K562 (cell line): Measurements from ENCODE around the gene PRSS22. TPM values are rescaled to one million over a fixed set of nuclear protein-coding genes. Genes with fewer than 3 reads are reported as not detected.

Experiments
- CXXC5 ChIP-seq: fragments of 250-450 bp; sonication (Bioruptor Pico); IDR thresholded peaks from 2 replicates; pipeline ENCODE4 v1.8.0; 2022; ENCODE audit warnings: inconsistent platforms, mild to moderate bottlenecking, moderate library complexity
- DIDO1 ChIP-seq: fragments of 450-650 bp; IDR thresholded peaks from 2 replicates; pipeline ENCODE4 v1.6.1; 2016; ENCODE audit warnings: low read depth, missing biosample characterization, missing genetic modification characterization
- FOXK2 ChIP-seq, 2 experiments: fragments of 450-650 bp; IDR thresholded peaks in 1 of 2; conservative IDR thresholded peaks in 1 of 2; 2 replicates each; pipeline ENCODE4 v1.6.1; 2016; ENCODE audit warnings: low read depth in 2 of 2, mild to moderate bottlenecking in 1 of 2
- GABPB2 ChIP-seq: fragments of 250-450 bp; sonication (Bioruptor Pico); conservative IDR thresholded peaks from 2 replicates; pipeline ENCODE4 v1.5.1; 2021; ENCODE audit warnings: mild to moderate bottlenecking
- GATAD2B ChIP-seq: fragments of 450-650 bp; IDR thresholded peaks from 2 replicates; pipeline ENCODE4 v1.6.1; 2017; ENCODE audit warnings: mild to moderate bottlenecking, borderline replicate concordance
- GTF2A2 ChIP-seq: IDR thresholded peaks from 2 replicates; pipeline ENCODE4 v1.6.1; 2016; ENCODE audit warnings: mild to moderate bottlenecking, missing genetic modification characterization, missing compliant biosample characterization
- HNRNPLL ChIP-seq: fragments of 200-400 bp; formaldehyde crosslinking; IDR thresholded peaks from 2 replicates; pipeline ENCODE4 v1.6.1; 2017; ENCODE audit warnings: low read length, low read depth, mild to moderate bottlenecking; ENCODE audit not compliant: poor library complexity, severe bottlenecking
- POLR3G ChIP-seq: IDR thresholded peaks from 2 replicates; pipeline ENCODE4 v1.6.1; 2011; ENCODE audit not compliant: insufficient read length, insufficient replicate concordance; ENCODE audit errors: extremely low read depth
- SMARCE1 ChIP-seq: fragments of 450-650 bp; IDR thresholded peaks from 2 replicates; pipeline ENCODE4 v1.7.1; 2016; ENCODE audit warnings: mild to moderate bottlenecking
- ZBTB1 ChIP-seq: sonication (generic); formaldehyde crosslinking; IDR thresholded peaks from 2 replicates; pipeline ENCODE4 v1.8.1; 2023; ENCODE audit warnings: missing genetic modification reagents, low read depth, mild to moderate bottlenecking, borderline replicate concordance
- ZBTB43 ChIP-seq: sonication (generic); formaldehyde crosslinking; IDR thresholded peaks from 2 replicates; pipeline ENCODE4 v1.8.0; 2023; ENCODE audit warnings: mild to moderate bottlenecking, missing genetic modification reagents
- ZFP30 ChIP-seq: fragments of 250-450 bp; sonication (Bioruptor Pico); IDR thresholded peaks from 2 replicates; pipeline ENCODE4 v1.8.0; 2022; ENCODE audit warnings: moderate library complexity, mild to moderate bottlenecking, inconsistent platforms, borderline replicate concordance
- ZFPM2 ChIP-seq: fragments of 250-450 bp; sonication (Bioruptor Pico); IDR thresholded peaks from 2 replicates; pipeline ENCODE4 v1.5.1; 2022; ENCODE audit warnings: mild to moderate bottlenecking
- ZNF174 ChIP-seq: fragments of 250-450 bp; sonication (Bioruptor Pico); IDR thresholded peaks from 2 replicates; pipeline ENCODE4 v1.4.0; 2020; ENCODE audit warnings: mild to moderate bottlenecking
- ZNF318 ChIP-seq, 2 experiments: fragments of 450-650 bp; IDR thresholded peaks; 2 replicates each; pipeline ENCODE4 v1.6.1; 2016; ENCODE audit warnings: mild to moderate bottlenecking in 2 of 2, borderline replicate concordance in 1 of 2, low read depth in 1 of 2, moderate library complexity in 1 of 2
- ZNF696 ChIP-seq: fragments of 250-450 bp; sonication (Bioruptor Pico); conservative IDR thresholded peaks from 2 replicates; pipeline ENCODE4 v1.4.0; 2020; ENCODE audit warnings: mild to moderate bottlenecking, moderate library complexity
- polyA plus RNA-seq, 8 experiments: library from polyadenylated mRNA; depleted of rRNA in 4 of 8; stranded (reverse) in 5 of 8; unstranded in 3 of 8; fragments of >200 nt; fragmentation: Nextera tagmentation in 2 of 8; fragmentation: Illumina TruSeq in 1 of 8; extraction: Ambion mirVana in 2 of 8; extraction: Trizol in 1 of 8; gene quantifications; 2 replicates each; pipeline versions ENCODE4 v1.2.1 to v1.2.3, GENCODE V29; 2011 to 2014; ENCODE audit warnings: inconsistent platforms in 1 of 8, missing spikeins in 1 of 8
- total RNA-seq, 7 experiments: library from RNA; depleted of rRNA in 6 of 7; stranded (reverse); fragments of >200 nt in 6 of 7; fragmentation: Illumina TruSeq in 2 of 7; extraction: Trizol in 2 of 7; gene quantifications; 2 replicates each; pipeline versions ENCODE4 v1.2.1 to v1.2.3, GENCODE V29; 2011 to 2021; ENCODE audit warnings: low replicate concordance in 1 of 7

Gene PRSS22
- total and polyA plus RNA-seq, 9 of the 15 experiments (the other 6 are each of a cell fraction or from before 2014, with no cell fraction given) = 0.13 to 0.42 TPM; not detected in 7

- no peak for TF ChIP-seq ZNF318 (IDR thresholded peaks at IDR 0.05; ENCODE audit: borderline replicate concordance in 1 of 2, low read depth in 1 of 2)
- TF ChIP-seq ZNF696 (CRISPR knock-in tag) = no peak
- TF ChIP-seq ZBTB1 (CRISPR knock-in tag) = peak; percentile 75; the same call in 1 of the 2 replicates
- TF ChIP-seq CXXC5 (CRISPR knock-in tag) = peak; percentile 85
- TF ChIP-seq GABPB2 (CRISPR knock-in tag) = no peak
- peak; percentile 15 to 35; a peak in 2 of 4 replicates for TF ChIP-seq FOXK2 (conservative IDR thresholded peaks at IDR 0.05 in 1 of 2, IDR thresholded peaks at IDR 0.05 in 1 of 2; ENCODE audit: low read depth in 2 of 2)
- peak; percentile 56; the same call in 1 of the 2 replicates for TF ChIP-seq ZFPM2 (CRISPR knock-in tag)
- TF ChIP-seq GTF2A2 (tag) = peak; percentile 63; the same call in 1 of the 2 replicates
- TF ChIP-seq ZBTB43 = no peak
- TF ChIP-seq POLR3G = no peak
- peak; percentile 23; the same call in 1 of the 2 replicates for TF ChIP-seq GATAD2B
- peak; percentile 63; the same call in 1 of the 2 replicates for TF ChIP-seq DIDO1 (tag)
- peak; percentile 30; the same call in 1 of the 2 replicates for TF ChIP-seq SMARCE1
- no peak for TF ChIP-seq ZFP30 (CRISPR knock-in tag)
- TF ChIP-seq ZNF174 (CRISPR knock-in tag) = no peak
- no peak for TF ChIP-seq HNRNPLL
Observed at GRCh38 chr16:2867987-2868789, 10.2 kb upstream of the PRSS22 start (continued).
